Endothelial cell of umbilical vein (primary cell): Measurements from ENCODE around the gene RAB7B.

Source experiments
- GATA2 ChIP-seq: IDR thresholded peaks from 2 replicates; pipeline ENCODE4 v1.7.0; 2011; ENCODE audit warnings: low read depth, mild to moderate bottlenecking, moderate library complexity, mixed read lengths, low read length; ENCODE audit not compliant: insufficient read length, insufficient read depth
- JUN ChIP-seq: IDR thresholded peaks from 2 replicates; pipeline ENCODE4 v1.6.1; 2011; ENCODE audit warnings: borderline replicate concordance, low read depth; ENCODE audit not compliant: insufficient read length, insufficient read depth
- POLR2AphosphoS5 ChIP-seq: IDR thresholded peaks from 2 replicates; pipeline ENCODE4 v1.6.1; 2012; ENCODE audit warnings: low read depth, mild to moderate bottlenecking, control low read depth, low read length, moderate library complexity; ENCODE audit not compliant: insufficient read depth
- TF ChIP-seq, protein P1 (sequence below), 2 donors: IDR thresholded peaks; 1 replicate in 1 of 2; 2 replicates in 1 of 2; pipeline ENCODE4 v1.5.1; 2011; ENCODE audit warnings: low read length in 2 of 2, mild to moderate bottlenecking in 2 of 2, moderate library complexity in 2 of 2, control low read depth in 1 of 2, inconsistent platforms in 1 of 2, low read depth in 1 of 2; ENCODE audit not compliant: insufficient read depth in 1 of 2; ENCODE audit errors: extremely low read depth in 1 of 2

- no peak for TF ChIP-seq POLR2AphosphoS5
- TF ChIP-seq, protein P1, sequence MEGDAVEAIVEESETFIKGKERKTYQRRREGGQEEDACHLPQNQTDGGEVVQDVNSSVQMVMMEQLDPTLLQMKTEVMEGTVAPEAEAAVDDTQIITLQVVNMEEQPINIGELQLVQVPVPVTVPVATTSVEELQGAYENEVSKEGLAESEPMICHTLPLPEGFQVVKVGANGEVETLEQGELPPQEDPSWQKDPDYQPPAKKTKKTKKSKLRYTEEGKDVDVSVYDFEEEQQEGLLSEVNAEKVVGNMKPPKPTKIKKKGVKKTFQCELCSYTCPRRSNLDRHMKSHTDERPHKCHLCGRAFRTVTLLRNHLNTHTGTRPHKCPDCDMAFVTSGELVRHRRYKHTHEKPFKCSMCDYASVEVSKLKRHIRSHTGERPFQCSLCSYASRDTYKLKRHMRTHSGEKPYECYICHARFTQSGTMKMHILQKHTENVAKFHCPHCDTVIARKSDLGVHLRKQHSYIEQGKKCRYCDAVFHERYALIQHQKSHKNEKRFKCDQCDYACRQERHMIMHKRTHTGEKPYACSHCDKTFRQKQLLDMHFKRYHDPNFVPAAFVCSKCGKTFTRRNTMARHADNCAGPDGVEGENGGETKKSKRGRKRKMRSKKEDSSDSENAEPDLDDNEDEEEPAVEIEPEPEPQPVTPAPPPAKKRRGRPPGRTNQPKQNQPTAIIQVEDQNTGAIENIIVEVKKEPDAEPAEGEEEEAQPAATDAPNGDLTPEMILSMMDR (IDR thresholded peaks at IDR 0.05; ENCODE audit: extremely low read depth in 1 of 2, insufficient read depth in 1 of 2, low read depth in 1 of 2, low read length in 2 of 2) = no peak
- no peak for TF ChIP-seq JUN
- no peak for TF ChIP-seq GATA2
Observed at GRCh38 chr1:206013026-206013795, 10.0 kb upstream of the RAB7B start.
